ENCODE data around the gene BMP4. TPM values are rescaled to one million over a fixed set of nuclear protein-coding genes. Genes with fewer than 3 reads are reported as not detected.
"Not testable (repeated sequence)": the region's sequence is repeated elsewhere in the genome, so short reads cannot be mapped to it uniquely, and the experiment has no call there.

BMP4 gene
- total and polyA plus RNA-seq, 2 donors (not counting 1 experiment from before 2014, with no cell fraction given), result not detected

DNA sequence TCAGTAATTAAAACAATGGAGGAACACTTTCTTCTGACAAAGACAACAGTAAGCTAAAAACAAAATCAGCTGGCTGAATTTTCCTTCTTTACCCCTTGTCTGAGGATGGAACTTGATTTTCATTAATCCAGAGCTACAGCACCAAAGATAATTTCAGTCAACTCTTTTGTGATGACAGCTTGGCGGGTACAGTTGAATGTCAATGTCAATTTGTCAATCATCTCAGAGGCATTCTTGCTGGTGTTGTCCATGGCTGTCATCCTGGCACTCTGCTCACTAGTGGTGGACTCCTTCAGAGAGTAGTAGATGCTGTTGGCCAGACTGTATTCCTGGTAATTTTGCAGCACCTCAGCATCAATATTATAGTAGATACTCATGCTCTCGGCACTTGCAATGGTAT lies 34.4 kb upstream of the BMP4 start:
- no peaks in the 10 kb centered on the region for H3K36me3 ChIP-seq (replicated peaks in 1 of 2; ENCODE audit: control extremely low read depth in 1 of 2, control insufficient read depth in 1 of 2, extremely low read depth in 1 of 2, insufficient read depth in 2 of 2, low read length in 1 of 2)
- TF ChIP-seq, protein P1, sequence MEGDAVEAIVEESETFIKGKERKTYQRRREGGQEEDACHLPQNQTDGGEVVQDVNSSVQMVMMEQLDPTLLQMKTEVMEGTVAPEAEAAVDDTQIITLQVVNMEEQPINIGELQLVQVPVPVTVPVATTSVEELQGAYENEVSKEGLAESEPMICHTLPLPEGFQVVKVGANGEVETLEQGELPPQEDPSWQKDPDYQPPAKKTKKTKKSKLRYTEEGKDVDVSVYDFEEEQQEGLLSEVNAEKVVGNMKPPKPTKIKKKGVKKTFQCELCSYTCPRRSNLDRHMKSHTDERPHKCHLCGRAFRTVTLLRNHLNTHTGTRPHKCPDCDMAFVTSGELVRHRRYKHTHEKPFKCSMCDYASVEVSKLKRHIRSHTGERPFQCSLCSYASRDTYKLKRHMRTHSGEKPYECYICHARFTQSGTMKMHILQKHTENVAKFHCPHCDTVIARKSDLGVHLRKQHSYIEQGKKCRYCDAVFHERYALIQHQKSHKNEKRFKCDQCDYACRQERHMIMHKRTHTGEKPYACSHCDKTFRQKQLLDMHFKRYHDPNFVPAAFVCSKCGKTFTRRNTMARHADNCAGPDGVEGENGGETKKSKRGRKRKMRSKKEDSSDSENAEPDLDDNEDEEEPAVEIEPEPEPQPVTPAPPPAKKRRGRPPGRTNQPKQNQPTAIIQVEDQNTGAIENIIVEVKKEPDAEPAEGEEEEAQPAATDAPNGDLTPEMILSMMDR (IDR thresholded peaks at IDR 0.05), result no peak
- TF ChIP-seq EZH2 (IDR thresholded peaks at IDR 0.05; ENCODE audit: borderline replicate concordance, insufficient read depth, low read depth, low read length, poor library complexity, severe bottlenecking), result no peak
- intact Hi-C loops (cut with micrococcal nuclease), result no loop called here
- CTCF ChIA-PET, result no interaction called here
- H3K4me3 Mint-ChIP-seq, result no peak overlapping the region
- no peak overlapping the region for H3K4me2 ChIP-seq (replicated peaks; ENCODE audit: low read depth, low read length, poor library complexity, severe bottlenecking)
- H3K27ac ChIP-seq (ENCODE audit: low read length in 2 of 2), result no peak overlapping the region
- 86% methylated on average over 1 of the region's 2 CpGs for WGBS (ENCODE audit: insufficient coverage)
- no peak overlapping the region for H3K4me3 ChIP-seq (ENCODE audit: control extremely low read depth in 1 of 5, extremely low read depth in 1 of 5, insufficient read depth in 1 of 5, low read depth in 2 of 5, low read length in 4 of 5)
- no peak overlapping the region for H2AFZ ChIP-seq (ENCODE audit: insufficient read depth, low read depth, low read length, poor library complexity, severe bottlenecking)
- ATAC-seq (ENCODE audit: low read depth) (no peak), DNase-seq (no peak)
- no peaks in the 10 kb centered on the region for H3K4me1 Mint-ChIP-seq
- no peaks in the 10 kb centered on the region for H3K27me3 Mint-ChIP-seq
- H3K27ac Mint-ChIP-seq, result no peak overlapping the region
- no peaks in the 10 kb centered on the region for H3K79me2 ChIP-seq (ENCODE audit: control insufficient read depth, insufficient read depth, low read length)
- peaks cover 0 to 2% (median 0%) of the 10 kb centered on the region in 3 donors for H3K9me3 ChIP-seq (ENCODE audit: control extremely low read depth in 1 of 3, control insufficient read depth in 2 of 3, insufficient read depth in 1 of 3, low read length in 2 of 3)
- H4K20me1 ChIP-seq (ENCODE audit: control insufficient read depth, insufficient read depth, low read length, poor library complexity, severe bottlenecking), result no peaks in the 10 kb centered on the region
- H3K27me3 ChIP-seq (replicated peaks in 1 of 4; ENCODE audit: control extremely low read depth in 1 of 4, control insufficient read depth in 3 of 4, insufficient read depth in 4 of 4, low read length in 3 of 4), result no peaks in the 10 kb centered on the region
- H3K9me3 Mint-ChIP-seq (ENCODE audit: insufficient read depth), result peaks cover 6% of the 10 kb centered on the region
- POLR2A ChIA-PET, result no interaction called here
- no peak overlapping the region for H3K9ac ChIP-seq (ENCODE audit: low read length)
- no peaks in the 10 kb centered on the region for H3K4me1 ChIP-seq (ENCODE audit: control insufficient read depth in 2 of 2, insufficient read depth in 2 of 2, low read length in 2 of 2)

DNA sequence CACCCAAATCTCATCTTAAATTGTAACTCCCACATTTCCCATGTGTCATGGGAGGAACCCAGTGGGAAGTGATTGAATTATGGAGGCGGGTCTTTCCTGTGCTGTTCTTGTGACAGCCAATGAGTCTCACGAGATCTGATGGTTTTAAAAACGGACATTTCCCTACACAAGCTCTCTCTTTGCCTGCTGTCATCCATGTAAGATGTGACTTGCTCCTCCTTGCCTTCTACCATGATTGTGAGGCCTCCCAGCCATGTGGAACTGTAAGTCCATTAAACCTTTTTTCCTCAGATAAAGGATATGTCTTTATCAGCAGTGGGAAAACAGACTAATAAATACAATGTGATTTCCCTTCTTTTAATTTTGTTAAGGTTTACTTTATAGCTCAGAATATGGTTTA lies 30.1 kb upstream of the BMP4 start:
- CTCF ChIA-PET; DNase-seq; intact Hi-C loops (cut with micrococcal nuclease): not testable (repeated sequence)

DNA sequence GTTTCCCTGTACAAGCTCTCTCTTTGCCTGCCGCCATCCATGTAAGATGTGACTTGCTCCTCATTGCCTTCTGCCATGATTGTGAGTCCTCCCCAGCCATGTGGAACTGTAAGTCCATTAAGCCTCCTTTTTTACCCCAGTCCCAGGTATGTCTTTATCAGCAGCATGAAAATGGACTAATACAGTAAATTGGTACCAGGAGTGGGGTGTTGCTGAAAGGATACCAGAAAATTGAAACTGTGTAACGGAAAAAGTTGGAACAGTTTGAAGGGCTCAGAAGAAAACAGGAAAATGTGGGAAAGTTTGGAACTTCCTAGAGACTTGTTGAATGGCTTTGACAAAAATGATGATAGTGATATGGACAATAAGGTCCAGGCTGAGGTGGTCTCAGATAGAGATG lies 28.3 kb upstream of the BMP4 start:
- peaks cover 14% of the 10 kb centered on the region for H3K9me3 Mint-ChIP-seq (ENCODE audit: insufficient read depth)
- H3K36me3 ChIP-seq (replicated peaks in 1 of 2; ENCODE audit: control extremely low read depth in 1 of 2, control insufficient read depth in 1 of 2, extremely low read depth in 1 of 2, insufficient read depth in 2 of 2, low read length in 1 of 2); CTCF ChIA-PET; H3K9ac ChIP-seq (ENCODE audit: low read length); H3K27ac ChIP-seq (ENCODE audit: low read length in 2 of 2); H3K4me3 ChIP-seq (ENCODE audit: control extremely low read depth in 1 of 5, extremely low read depth in 1 of 5, insufficient read depth in 1 of 5, low read depth in 2 of 5, low read length in 4 of 5); H3K27me3 Mint-ChIP-seq; H3K27me3 ChIP-seq (replicated peaks in 1 of 4; ENCODE audit: control extremely low read depth in 1 of 4, control insufficient read depth in 3 of 4, insufficient read depth in 4 of 4, low read length in 3 of 4); intact Hi-C loops (cut with micrococcal nuclease); H4K20me1 ChIP-seq (ENCODE audit: control insufficient read depth, insufficient read depth, low read length, poor library complexity, severe bottlenecking); H3K4me2 ChIP-seq (replicated peaks; ENCODE audit: low read depth, low read length, poor library complexity, severe bottlenecking); ATAC-seq (ENCODE audit: low read depth); H3K4me3 Mint-ChIP-seq; H3K4me1 ChIP-seq (ENCODE audit: control insufficient read depth in 2 of 2, insufficient read depth in 2 of 2, low read length in 2 of 2); H3K4me1 Mint-ChIP-seq; H3K79me2 ChIP-seq (ENCODE audit: control insufficient read depth, insufficient read depth, low read length); DNase-seq; POLR2A ChIA-PET; H3K27ac Mint-ChIP-seq; H2AFZ ChIP-seq (ENCODE audit: insufficient read depth, low read depth, low read length, poor library complexity, severe bottlenecking): not testable (repeated sequence)
- 100% methylated on average over 1 of the region's 2 CpGs for WGBS (ENCODE audit: insufficient coverage)
- H3K9me3 ChIP-seq (ENCODE audit: control extremely low read depth in 1 of 3, control insufficient read depth in 2 of 3, insufficient read depth in 1 of 3, low read length in 2 of 3), result peaks cover 5 to 11% (median 5%) of the 10 kb centered on the region in 3 donors

More for the DNA sequence above, 30.1 kb upstream of the BMP4 start:
- H3K36me3 ChIP-seq (replicated peaks in 1 of 2; ENCODE audit: control extremely low read depth in 1 of 2, control insufficient read depth in 1 of 2, extremely low read depth in 1 of 2, insufficient read depth in 2 of 2, low read length in 1 of 2); ATAC-seq (ENCODE audit: low read depth); H3K4me1 Mint-ChIP-seq; H3K27ac Mint-ChIP-seq; H3K4me3 ChIP-seq (ENCODE audit: control extremely low read depth in 1 of 5, extremely low read depth in 1 of 5, insufficient read depth in 1 of 5, low read depth in 2 of 5, low read length in 4 of 5); H3K9ac ChIP-seq (ENCODE audit: low read length); H3K4me1 ChIP-seq (ENCODE audit: control insufficient read depth in 2 of 2, insufficient read depth in 2 of 2, low read length in 2 of 2); H3K79me2 ChIP-seq (ENCODE audit: control insufficient read depth, insufficient read depth, low read length); H2AFZ ChIP-seq (ENCODE audit: insufficient read depth, low read depth, low read length, poor library complexity, severe bottlenecking); H3K27ac ChIP-seq (ENCODE audit: low read length in 2 of 2); H4K20me1 ChIP-seq (ENCODE audit: control insufficient read depth, insufficient read depth, low read length, poor library complexity, severe bottlenecking); H3K4me3 Mint-ChIP-seq; H3K27me3 Mint-ChIP-seq; H3K27me3 ChIP-seq (replicated peaks in 1 of 4; ENCODE audit: control extremely low read depth in 1 of 4, control insufficient read depth in 3 of 4, insufficient read depth in 4 of 4, low read length in 3 of 4); H3K4me2 ChIP-seq (replicated peaks; ENCODE audit: low read depth, low read length, poor library complexity, severe bottlenecking); POLR2A ChIA-PET: not testable (repeated sequence)
- peaks cover 14% of the 10 kb centered on the region for H3K9me3 Mint-ChIP-seq (ENCODE audit: insufficient read depth)
- WGBS (ENCODE audit: insufficient coverage), result 50% methylated on average over 2 of the region's 3 CpGs
- H3K9me3 ChIP-seq (ENCODE audit: control extremely low read depth in 1 of 3, control insufficient read depth in 2 of 3, insufficient read depth in 1 of 3, low read length in 2 of 3), result peaks cover 5 to 11% (median 5%) of the 10 kb centered on the region in 3 donors
